Ishikawa (cell line): ENCODE results near the gene MIF4GD.

Experiments
- CEBPB ChIP-seq: IDR thresholded peaks from 2 replicates; pipeline ENCODE4 v1.6.1; 2012
- CREB1 ChIP-seq: IDR thresholded peaks from 2 replicates; pipeline ENCODE4 v1.6.1; 2012; ENCODE audit warnings: low read depth
- EGR1 ChIP-seq: IDR thresholded peaks from 2 replicates; pipeline ENCODE4 v1.6.1; 2012
- EP300 ChIP-seq: IDR thresholded peaks from 2 replicates; pipeline ENCODE4 v1.6.1; 2012; ENCODE audit warnings: borderline replicate concordance
- FOXM1 ChIP-seq: IDR thresholded peaks from 2 replicates; pipeline ENCODE4 v1.6.1; 2012; ENCODE audit warnings: low read depth, borderline replicate concordance
- MAX ChIP-seq: IDR thresholded peaks from 2 replicates; pipeline ENCODE4 v1.6.1; 2012
- NFIC ChIP-seq: IDR thresholded peaks from 2 replicates; pipeline ENCODE4 v1.6.1; 2012
- RAD21 ChIP-seq: IDR thresholded peaks from 2 replicates; pipeline ENCODE4 v1.6.1; 2012; ENCODE audit warnings: low read depth
- TAF1 ChIP-seq: IDR thresholded peaks from 2 replicates; pipeline ENCODE4 v1.6.1; 2012; ENCODE audit warnings: low read depth, mild to moderate bottlenecking
- TCF12 ChIP-seq: IDR thresholded peaks from 2 replicates; pipeline ENCODE4 v1.6.1; 2012; ENCODE audit warnings: low read depth
- TEAD4 ChIP-seq: IDR thresholded peaks from 2 replicates; pipeline ENCODE4 v1.6.1; 2012
- USF1 ChIP-seq: IDR thresholded peaks from 2 replicates; pipeline ENCODE4 v1.6.1; 2012
- YY1 ChIP-seq: IDR thresholded peaks from 2 replicates; pipeline ENCODE4 v1.6.1; 2012; ENCODE audit warnings: low read depth
- ZBTB7A ChIP-seq: IDR thresholded peaks from 2 replicates; pipeline ENCODE4 v1.6.1; 2012; ENCODE audit warnings: low read depth
- TF ChIP-seq, protein P1 (sequence below): IDR thresholded peaks from 2 replicates; pipeline ENCODE4 v1.6.1; 2012; ENCODE audit warnings: low read depth, mild to moderate bottlenecking

Gene MIF4GD

DNA sequence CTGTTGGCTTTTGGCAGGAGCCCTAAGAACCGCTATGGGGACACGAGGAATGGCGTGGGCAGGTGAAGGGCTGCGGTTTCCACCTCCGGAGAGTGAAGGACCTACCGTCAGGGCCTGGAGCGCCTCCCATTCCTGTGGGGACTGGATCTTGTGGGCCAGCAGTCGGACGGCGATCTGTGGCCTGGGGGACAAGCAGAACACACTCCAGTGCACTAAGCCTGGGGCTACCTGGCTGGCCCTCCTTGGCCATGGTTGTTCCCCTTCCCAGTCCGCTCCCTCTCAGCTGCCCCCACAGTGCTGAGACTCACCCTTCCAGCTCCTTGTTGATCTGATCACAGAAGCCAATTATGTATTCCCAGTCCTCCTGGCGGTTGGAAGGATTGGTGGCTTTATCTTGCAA lies 24.6 kb downstream of the MIF4GD start:
- TF ChIP-seq TAF1: no peak
- no peak for TF ChIP-seq MAX
- TF ChIP-seq TEAD4: no peak
- TF ChIP-seq TCF12: no peak
- TF ChIP-seq, protein P1, sequence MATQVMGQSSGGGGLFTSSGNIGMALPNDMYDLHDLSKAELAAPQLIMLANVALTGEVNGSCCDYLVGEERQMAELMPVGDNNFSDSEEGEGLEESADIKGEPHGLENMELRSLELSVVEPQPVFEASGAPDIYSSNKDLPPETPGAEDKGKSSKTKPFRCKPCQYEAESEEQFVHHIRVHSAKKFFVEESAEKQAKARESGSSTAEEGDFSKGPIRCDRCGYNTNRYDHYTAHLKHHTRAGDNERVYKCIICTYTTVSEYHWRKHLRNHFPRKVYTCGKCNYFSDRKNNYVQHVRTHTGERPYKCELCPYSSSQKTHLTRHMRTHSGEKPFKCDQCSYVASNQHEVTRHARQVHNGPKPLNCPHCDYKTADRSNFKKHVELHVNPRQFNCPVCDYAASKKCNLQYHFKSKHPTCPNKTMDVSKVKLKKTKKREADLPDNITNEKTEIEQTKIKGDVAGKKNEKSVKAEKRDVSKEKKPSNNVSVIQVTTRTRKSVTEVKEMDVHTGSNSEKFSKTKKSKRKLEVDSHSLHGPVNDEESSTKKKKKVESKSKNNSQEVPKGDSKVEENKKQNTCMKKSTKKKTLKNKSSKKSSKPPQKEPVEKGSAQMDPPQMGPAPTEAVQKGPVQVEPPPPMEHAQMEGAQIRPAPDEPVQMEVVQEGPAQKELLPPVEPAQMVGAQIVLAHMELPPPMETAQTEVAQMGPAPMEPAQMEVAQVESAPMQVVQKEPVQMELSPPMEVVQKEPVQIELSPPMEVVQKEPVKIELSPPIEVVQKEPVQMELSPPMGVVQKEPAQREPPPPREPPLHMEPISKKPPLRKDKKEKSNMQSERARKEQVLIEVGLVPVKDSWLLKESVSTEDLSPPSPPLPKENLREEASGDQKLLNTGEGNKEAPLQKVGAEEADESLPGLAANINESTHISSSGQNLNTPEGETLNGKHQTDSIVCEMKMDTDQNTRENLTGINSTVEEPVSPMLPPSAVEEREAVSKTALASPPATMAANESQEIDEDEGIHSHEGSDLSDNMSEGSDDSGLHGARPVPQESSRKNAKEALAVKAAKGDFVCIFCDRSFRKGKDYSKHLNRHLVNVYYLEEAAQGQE: no peak
- TF ChIP-seq EGR1: no peak
- TF ChIP-seq FOXM1: no peak
- no peak for TF ChIP-seq ZBTB7A
- no peak for TF ChIP-seq USF1
- TF ChIP-seq RAD21: no peak
- no peak for TF ChIP-seq YY1
- no peak for TF ChIP-seq NFIC
- TF ChIP-seq CEBPB: no peak
- TF ChIP-seq CREB1: no peak
- no peak for TF ChIP-seq EP300

DNA sequence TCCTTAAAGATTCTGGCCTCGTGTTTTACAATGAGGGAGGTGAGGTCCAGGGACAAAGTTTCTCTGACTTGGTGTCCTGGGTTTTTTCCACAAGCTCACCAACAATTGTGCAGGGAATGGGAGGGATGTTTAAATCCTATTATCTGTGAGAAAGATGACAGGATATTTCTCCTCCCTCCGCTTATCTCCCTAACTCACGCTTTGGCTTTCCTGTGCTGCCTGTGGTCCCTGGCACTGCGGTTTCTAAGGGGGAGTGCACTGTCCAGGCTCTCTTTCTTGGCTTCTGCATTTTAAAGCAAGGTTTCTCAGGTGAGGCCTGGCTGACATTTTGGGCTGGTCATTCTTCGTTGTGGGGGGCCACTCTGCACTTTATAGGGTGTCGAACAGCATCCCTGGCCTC lies 26.0 kb downstream of the MIF4GD start:
- TF ChIP-seq MAX (no peak), EP300 (no peak)

DNA sequence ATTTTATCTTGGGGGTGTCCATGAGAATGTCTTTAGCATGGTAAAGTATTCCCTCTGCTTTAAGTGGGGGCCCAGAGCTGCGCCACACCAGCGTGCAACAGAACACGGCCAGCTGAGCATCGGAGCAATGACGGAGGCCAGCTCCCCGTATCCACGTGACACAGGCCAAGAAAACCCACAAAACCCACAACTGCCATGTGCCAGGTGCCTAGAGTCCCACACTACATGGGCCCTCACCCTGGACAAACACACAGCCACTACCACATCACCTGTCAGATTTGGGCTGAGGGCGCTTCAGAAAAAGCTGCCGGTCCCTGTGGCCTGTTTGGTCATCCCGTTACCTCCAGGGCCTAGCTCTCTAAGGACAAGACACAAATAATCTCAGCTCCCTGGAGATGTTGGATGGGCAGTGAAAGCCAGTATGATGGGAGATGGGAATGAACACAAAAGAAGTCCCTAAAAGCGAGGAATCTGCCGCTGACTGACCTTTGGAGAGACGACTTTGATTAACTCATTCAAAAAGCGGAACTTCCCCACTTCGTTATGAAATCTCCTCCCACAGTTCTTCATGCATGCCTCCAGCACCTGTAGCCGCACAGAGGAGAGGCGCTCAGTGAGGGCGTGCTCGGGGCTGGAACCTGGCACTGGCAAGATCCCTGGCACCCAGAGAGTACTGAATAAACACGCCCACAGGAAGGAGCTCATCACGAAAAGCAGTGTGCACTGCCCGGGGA lies 26.7 kb downstream of the MIF4GD start:
- TF ChIP-seq EGR1 (no peak), TCF12 (no peak), FOXM1 (no peak), NFIC (no peak), TAF1 (no peak), TEAD4 (no peak), YY1 (no peak)
- TF ChIP-seq, protein P1: no peak

- TF ChIP-seq USF1 (no peak), TCF12 (no peak), RAD21 (no peak), TAF1 (no peak), EGR1 (no peak), TEAD4 (no peak), EP300 (no peak), NFIC (no peak), ZBTB7A (no peak), CEBPB (no peak), MAX (no peak), CREB1 (no peak)
- TF ChIP-seq, protein P1: no peak
Observed at GRCh38 chr17:75242461-75243042, 28.5 kb downstream of the MIF4GD start.

DNA sequence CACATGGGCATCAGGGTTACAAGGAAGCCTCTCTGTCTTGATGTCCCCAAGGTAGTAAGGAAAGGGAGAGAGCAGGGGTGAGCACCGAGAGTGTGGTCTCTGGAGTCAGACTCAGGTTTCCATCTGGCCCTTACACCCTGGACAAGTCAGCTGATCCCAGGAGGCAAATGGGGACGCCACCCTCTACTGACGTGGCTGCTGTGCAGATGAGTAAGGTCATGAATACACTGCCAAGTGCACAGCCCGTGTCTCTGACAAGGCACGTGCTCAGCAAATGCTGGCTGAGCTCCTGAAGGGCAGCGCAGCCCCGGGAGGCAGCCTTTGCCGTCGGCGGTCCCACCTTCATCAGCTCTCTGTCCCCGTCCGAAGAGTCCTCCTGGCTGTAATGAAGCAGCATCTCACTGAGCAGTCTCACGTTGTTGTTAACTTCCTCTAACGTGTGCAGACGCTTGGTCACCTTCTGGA lies 29.0 kb downstream of the MIF4GD start:
- TF ChIP-seq TEAD4: no peak
- TF ChIP-seq NFIC: no peak
- TF ChIP-seq, protein P1: no peak
- no peak for TF ChIP-seq YY1
- TF ChIP-seq ZBTB7A: no peak
- no peak for TF ChIP-seq EGR1
- no peak for TF ChIP-seq FOXM1
- no peak for TF ChIP-seq CREB1
